ENCODE data around the gene ABLIM3. TPM values are rescaled to one million over a fixed set of nuclear protein-coding genes. Genes with fewer than 3 reads are reported as not detected.

ABLIM3 gene
- total and polyA plus RNA-seq, 9 donors = 1.7 to 26.4 (median 6.2) TPM

DNA sequence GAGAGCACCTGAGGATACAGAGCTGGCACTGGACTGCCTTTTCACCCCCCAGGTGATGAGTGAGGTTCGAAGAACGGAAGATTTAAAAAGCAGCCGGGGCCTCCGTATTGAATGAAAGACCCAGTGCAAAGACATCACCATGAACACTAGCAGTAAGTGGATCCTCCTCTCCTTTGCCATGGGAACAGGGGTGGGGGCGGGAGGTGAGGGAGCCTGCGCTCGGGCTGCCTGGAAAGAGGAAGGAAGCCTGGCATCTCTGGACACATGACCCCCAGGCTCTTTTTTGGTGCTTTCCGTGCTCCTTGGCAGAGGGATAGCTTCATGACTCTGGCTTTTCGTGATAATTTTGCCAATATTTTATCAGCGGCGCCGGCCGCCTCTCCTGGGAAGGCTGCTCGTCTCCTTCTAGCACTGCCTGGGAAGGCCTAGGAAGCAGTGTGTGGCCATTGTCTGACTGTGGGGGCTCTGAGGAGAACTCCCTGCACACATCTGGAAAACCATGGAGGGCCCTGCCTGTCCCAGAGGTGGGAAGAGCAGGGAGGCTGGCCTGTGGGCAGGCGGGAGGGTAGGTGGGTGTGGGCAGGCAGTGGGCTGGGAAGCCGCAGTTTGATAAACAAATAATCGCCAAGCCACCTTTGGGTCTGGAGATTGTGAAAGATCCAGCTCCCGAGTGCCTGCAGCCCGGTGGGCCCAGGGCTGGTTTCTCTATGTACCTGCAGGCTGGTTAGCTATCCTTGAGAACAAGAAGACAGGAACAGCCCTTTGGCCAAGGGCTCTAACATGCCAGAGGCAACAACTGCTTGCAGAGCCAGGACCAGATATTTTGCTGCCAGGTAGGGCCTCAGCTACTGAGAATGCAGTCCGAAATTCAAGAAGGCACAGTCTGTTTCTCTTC lies 911 bp downstream of the ABLIM3 start:
- H3K36me3 ChIP-seq = no peaks in the 10 kb centered on the region
- no peaks in the 10 kb centered on the region for H3K27me3 ChIP-seq
- no peak overlapping the region for H3K27ac ChIP-seq
- intact Hi-C loops (cut with DNase I) = loop anchor here in 1 of 4 donors (5.0 kb wide), 1 partner anchor 85 kb away; no protein-coding TSS in a partner anchor
- no peaks in the 10 kb centered on the region for H3K4me1 ChIP-seq (ENCODE audit: insufficient read depth)
- no peaks in the 10 kb centered on the region for H3K9me3 ChIP-seq
- DNase-seq = peak in 1 of 5 donors; percentile 27
- H3K4me3 ChIP-seq = peak overlapping the region; percentile 77
- TF ChIP-seq POLR2A (IDR thresholded peaks at IDR 0.05) = no peak
- TF ChIP-seq, protein P1, sequence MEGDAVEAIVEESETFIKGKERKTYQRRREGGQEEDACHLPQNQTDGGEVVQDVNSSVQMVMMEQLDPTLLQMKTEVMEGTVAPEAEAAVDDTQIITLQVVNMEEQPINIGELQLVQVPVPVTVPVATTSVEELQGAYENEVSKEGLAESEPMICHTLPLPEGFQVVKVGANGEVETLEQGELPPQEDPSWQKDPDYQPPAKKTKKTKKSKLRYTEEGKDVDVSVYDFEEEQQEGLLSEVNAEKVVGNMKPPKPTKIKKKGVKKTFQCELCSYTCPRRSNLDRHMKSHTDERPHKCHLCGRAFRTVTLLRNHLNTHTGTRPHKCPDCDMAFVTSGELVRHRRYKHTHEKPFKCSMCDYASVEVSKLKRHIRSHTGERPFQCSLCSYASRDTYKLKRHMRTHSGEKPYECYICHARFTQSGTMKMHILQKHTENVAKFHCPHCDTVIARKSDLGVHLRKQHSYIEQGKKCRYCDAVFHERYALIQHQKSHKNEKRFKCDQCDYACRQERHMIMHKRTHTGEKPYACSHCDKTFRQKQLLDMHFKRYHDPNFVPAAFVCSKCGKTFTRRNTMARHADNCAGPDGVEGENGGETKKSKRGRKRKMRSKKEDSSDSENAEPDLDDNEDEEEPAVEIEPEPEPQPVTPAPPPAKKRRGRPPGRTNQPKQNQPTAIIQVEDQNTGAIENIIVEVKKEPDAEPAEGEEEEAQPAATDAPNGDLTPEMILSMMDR (IDR thresholded peaks at IDR 0.05) = no peak
- TF ChIP-seq EP300 (IDR thresholded peaks at IDR 0.05) = no peak
- 47 to 62% (median 49%) methylated on average over 20 of the region's 20 CpGs for WGBS, 3 donors

DNA sequence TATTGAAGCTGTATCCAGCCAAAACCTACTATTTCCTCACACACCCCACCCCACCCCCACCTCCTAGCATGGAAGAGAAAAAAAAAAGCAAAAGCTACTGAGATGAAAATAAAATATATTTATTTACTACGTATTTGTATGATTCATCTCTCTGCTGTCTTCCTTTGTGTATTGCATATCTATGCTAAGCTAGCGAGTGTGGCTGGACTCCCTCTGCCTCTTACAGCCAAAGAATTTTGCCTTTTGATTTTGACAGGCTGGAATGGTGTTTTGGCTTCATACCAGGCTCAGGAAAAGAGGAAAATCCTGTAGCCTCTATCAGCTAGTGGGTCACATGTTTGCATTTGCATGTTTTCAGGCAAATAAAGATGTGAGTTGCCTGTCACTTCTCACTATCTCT lies 2.2 kb downstream of the ABLIM3 start:
- no peaks in the 10 kb centered on the region for H3K27me3 ChIP-seq
- TF ChIP-seq, protein P1 (IDR thresholded peaks at IDR 0.05) = no peak
- TF ChIP-seq EP300 (IDR thresholded peaks at IDR 0.05) (no peak), POLR2A (IDR thresholded peaks at IDR 0.05) (no peak)
- H3K4me3 ChIP-seq = no peak overlapping the region
- WGBS, 3 donors = 2 to 11% (median 7%) methylated on average over 2 of the region's 2 CpGs
- intact Hi-C loops (cut with DNase I) = loop anchor here in 1 of 4 donors (5.0 kb wide), 1 partner anchor 84 kb away; no protein-coding TSS in a partner anchor
- peak in 1 of 5 donors; percentile 21 for DNase-seq
- H3K4me1 ChIP-seq (ENCODE audit: insufficient read depth) = no peaks in the 10 kb centered on the region
- no peaks in the 10 kb centered on the region for H3K36me3 ChIP-seq
- H3K9me3 ChIP-seq = no peaks in the 10 kb centered on the region
- no peak overlapping the region for H3K27ac ChIP-seq

DNA sequence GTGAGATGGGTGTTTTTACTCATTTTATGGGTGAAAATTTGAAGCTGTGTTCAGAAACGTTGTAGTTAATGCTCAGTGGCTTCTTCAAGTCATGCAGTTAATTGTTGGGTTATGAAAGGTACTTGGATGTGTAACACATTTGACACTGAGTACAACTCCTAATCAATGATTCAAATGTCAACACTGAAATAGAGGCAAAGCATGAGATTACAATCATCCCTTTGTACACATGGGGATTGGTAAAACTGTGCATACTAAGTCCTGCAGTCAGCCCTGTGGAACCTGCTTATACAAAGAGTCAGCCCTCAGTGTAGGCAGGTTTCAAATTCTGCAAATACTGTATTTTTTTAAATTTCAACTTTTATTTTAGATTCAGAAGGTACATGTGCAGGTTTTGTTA lies 3.3 kb downstream of the ABLIM3 start:
- no peak for DNase-seq
- H3K36me3 ChIP-seq = no peaks in the 10 kb centered on the region
- no peak overlapping the region for H3K4me3 ChIP-seq
- no peak for TF ChIP-seq EP300 (IDR thresholded peaks at IDR 0.05)
- TF ChIP-seq, protein P1 (IDR thresholded peaks at IDR 0.05) = no peak
- TF ChIP-seq POLR2A (IDR thresholded peaks at IDR 0.05) = no peak
- intact Hi-C loops (cut with DNase I) = loop anchor here in 1 of 4 donors (5.0 kb wide), 1 partner anchor 83 kb away; no protein-coding TSS in a partner anchor
- H3K27me3 ChIP-seq = no peaks in the 10 kb centered on the region
- H3K27ac ChIP-seq = no peak overlapping the region
- no peaks in the 10 kb centered on the region for H3K4me1 ChIP-seq (ENCODE audit: insufficient read depth)
- 41 to 50% (median 44%) methylated on average over 1 of the region's 1 CpG for WGBS, 3 donors
- H3K9me3 ChIP-seq = no peaks in the 10 kb centered on the region

DNA sequence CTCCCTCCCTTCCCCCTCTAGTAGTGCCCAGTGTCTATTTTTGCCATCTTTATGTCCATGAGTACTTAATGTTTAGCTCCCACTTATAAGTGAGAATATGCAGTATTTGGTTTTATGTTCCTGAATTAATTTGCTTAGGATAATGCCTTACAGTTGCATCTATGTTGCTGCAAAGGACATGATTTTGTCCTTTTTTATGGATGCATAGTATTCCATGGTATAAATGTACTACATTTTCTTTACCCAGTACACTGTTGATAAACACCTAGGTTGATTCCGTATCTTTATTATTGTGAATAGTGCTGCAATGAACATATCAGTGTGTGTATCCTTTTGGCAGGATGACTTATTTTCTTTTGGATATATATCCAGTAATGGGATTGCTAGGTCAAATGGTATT lies 3.8 kb downstream of the ABLIM3 start:
- H3K27ac ChIP-seq = no peak overlapping the region
- no peaks in the 10 kb centered on the region for H3K27me3 ChIP-seq
- intact Hi-C loops (cut with DNase I) = no loop called here
- DNase-seq = no peak
- no peaks in the 10 kb centered on the region for H3K36me3 ChIP-seq
- H3K4me3 ChIP-seq = no peak overlapping the region
- no peaks in the 10 kb centered on the region for H3K4me1 ChIP-seq (ENCODE audit: insufficient read depth)
- no peaks in the 10 kb centered on the region for H3K9me3 ChIP-seq
- 77 to 97% (median 86%) methylated on average over 1 of the region's 1 CpG for WGBS, 3 donors
- TF ChIP-seq EP300 (IDR thresholded peaks at IDR 0.05) (no peak), POLR2A (IDR thresholded peaks at IDR 0.05) (no peak)
- TF ChIP-seq, protein P1 (IDR thresholded peaks at IDR 0.05) = no peak
